Epithelial cell of proximal tubule (primary cell): ENCODE measurements around the gene MPP3. TPM values are rescaled to one million over a fixed set of nuclear protein-coding genes. Genes with fewer than 3 reads are reported as not detected.

Experiments
- DNase-seq: peaks from one replicate; pipeline ENCODE4 v3.0.0-alpha.2; 2011; ENCODE audit warnings: low read depth
- H3K4me3 ChIP-seq: 2 replicates; pipeline ENCODE4 v1.5.1; 2011; ENCODE audit warnings: low read depth, mild to moderate bottlenecking, low read length
- CTCF ChIP-seq: conservative IDR thresholded peaks from 2 replicates; pipeline ENCODE4 v1.5.1; 2012; ENCODE audit warnings: low read depth, mild to moderate bottlenecking, low read length
- total RNA-seq: library from RNA; depleted of rRNA; stranded (reverse); fragments of >200 nt; gene quantifications from 2 replicates; pipeline ENCODE4 v1.2.3, GENCODE V29; 2015

Gene MPP3
- total RNA-seq, 1 donor from 2014 or later, result 10.8 TPM

- no peak overlapping the region for H3K4me3 ChIP-seq
- no peak for TF ChIP-seq CTCF
- no peak for DNase-seq
Measured at GRCh38 chr17:43831633-43832032, 1.3 kb downstream of the MPP3 start.

- H3K4me3 ChIP-seq, result no peak overlapping the region
- no peak for DNase-seq
- TF ChIP-seq CTCF, result no peak
Measured at GRCh38 chr17:43830510-43831140, 2.3 kb downstream of the MPP3 start.

GRCh38 chr17:43829738-43830137 is 3.2 kb downstream of the MPP3 start:
- TF ChIP-seq CTCF, result no peak
- H3K4me3 ChIP-seq, result no peak overlapping the region
- no peak for DNase-seq

GRCh38 chr17:43827596-43827995 is 5.3 kb downstream of the MPP3 start:
- no peak for TF ChIP-seq CTCF
- no peak overlapping the region for H3K4me3 ChIP-seq
- no peak for DNase-seq

GRCh38 chr17:43826206-43826605 is 6.7 kb downstream of the MPP3 start:
- no peak overlapping the region for H3K4me3 ChIP-seq

GRCh38 chr17:43825567-43825966 is 7.4 kb downstream of the MPP3 start:
- TF ChIP-seq CTCF, result no peak
- DNase-seq, result no peak
- no peak overlapping the region for H3K4me3 ChIP-seq

More at GRCh38 chr17:43826206-43826605, 6.7 kb downstream of the MPP3 start:
- TF ChIP-seq CTCF, result no peak
- no peak for DNase-seq

GRCh38 chr17:43823350-43824084 is 9.4 kb downstream of the MPP3 start:
- DNase-seq, result no peak
- no peak overlapping the region for H3K4me3 ChIP-seq
- TF ChIP-seq CTCF, result no peak
